GM19035 (cell line): ENCODE data around the gene PHKA2.

Experiments used
- ATAC-seq: cut with Tn5 transposase; IDR thresholded peaks from one replicate; pipeline ENCODE4 v1.9.1; 2021; ENCODE audit not compliant: unreplicated experiment

The PHKA2 gene

GRCh38 chrX:18891548-18891945 lies 92.4 kb downstream of the PHKA2 start:
- no peak for ATAC-seq

GRCh38 chrX:18890724-18891547 lies 93.0 kb downstream of the PHKA2 start:
- no peak for ATAC-seq

GRCh38 chrX:18890049-18890381 lies 93.9 kb downstream of the PHKA2 start:
- no peak for ATAC-seq

GRCh38 chrX:18889346-18890048 lies 94.4 kb downstream of the PHKA2 start:
- no peak for ATAC-seq

GRCh38 chrX:18888281-18888680 lies 95.6 kb downstream of the PHKA2 start:
- ATAC-seq: no peak

GRCh38 chrX:18887825-18888212 lies 96.1 kb downstream of the PHKA2 start:
- no peak for ATAC-seq

- ATAC-seq: no peak
These were observed 96.6 kb downstream of the PHKA2 start for GRCh38 chrX:18887177-18887824.

GRCh38 chrX:18886344-18887161 lies 97.4 kb downstream of the PHKA2 start:
- peak; percentile 75 for ATAC-seq

GRCh38 chrX:18886005-18886343 lies 97.9 kb downstream of the PHKA2 start:
- peak; percentile 39 for ATAC-seq

- ATAC-seq: peak; percentile 15
These were observed 98.4 kb downstream of the PHKA2 start for GRCh38 chrX:18885328-18886004.

- no peak for ATAC-seq
These were observed 99.0 kb downstream of the PHKA2 start for GRCh38 chrX:18884916-18885315.

GRCh38 chrX:18883961-18884765 lies 99.8 kb downstream of the PHKA2 start:
- ATAC-seq: no peak

- no peak for ATAC-seq
These were observed 100.5 kb downstream of the PHKA2 start for GRCh38 chrX:18883234-18883960.

- no peak for ATAC-seq
These were observed 104.8 kb downstream of the PHKA2 start for GRCh38 chrX:18879144-18879543.

- no peak for ATAC-seq
These were observed 106.4 kb downstream of the PHKA2 start for GRCh38 chrX:18877469-18877868.

- ATAC-seq: no peak
These were observed 108.5 kb downstream of the PHKA2 start for GRCh38 chrX:18875256-18875878.

GRCh38 chrX:18874560-18875255 lies 109.2 kb downstream of the PHKA2 start:
- ATAC-seq: no peak

GRCh38 chrX:18873836-18874235 lies 110.1 kb downstream of the PHKA2 start:
- no peak for ATAC-seq
